Limb (tissue), 2 donors: ENCODE measurements around the gene LAMA1.

Experiments
- DNase-seq, 2 donors: peaks; one replicate each; pipeline ENCODE4 v3.0.0-alpha.2; 2016; ENCODE audit errors: extremely low spot score in 2 of 2

Gene LAMA1

GRCh38 chr18:6994056-6994770 lies 123.4 kb downstream of the LAMA1 start:
- DNase-seq, result no peak

DNA sequence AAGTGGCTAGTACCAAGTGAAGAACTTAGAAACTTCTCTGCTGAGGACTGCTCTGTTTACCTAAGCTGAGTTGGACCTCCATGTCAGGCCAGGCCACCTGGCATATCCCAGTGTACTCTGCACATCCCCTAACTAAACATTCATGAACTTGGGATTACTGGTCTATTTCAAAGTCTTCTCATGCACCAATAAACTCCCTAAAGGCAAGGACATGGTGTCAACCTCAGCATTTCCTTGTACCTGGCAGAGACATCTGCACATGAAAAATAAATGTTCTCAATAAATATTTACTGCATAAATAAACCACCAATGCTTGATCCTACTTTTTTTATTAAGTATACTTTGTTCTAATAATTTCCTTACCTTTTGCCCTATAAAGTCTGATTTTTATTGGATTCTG lies 124.8 kb downstream of the LAMA1 start:
- no peak for DNase-seq

DNA sequence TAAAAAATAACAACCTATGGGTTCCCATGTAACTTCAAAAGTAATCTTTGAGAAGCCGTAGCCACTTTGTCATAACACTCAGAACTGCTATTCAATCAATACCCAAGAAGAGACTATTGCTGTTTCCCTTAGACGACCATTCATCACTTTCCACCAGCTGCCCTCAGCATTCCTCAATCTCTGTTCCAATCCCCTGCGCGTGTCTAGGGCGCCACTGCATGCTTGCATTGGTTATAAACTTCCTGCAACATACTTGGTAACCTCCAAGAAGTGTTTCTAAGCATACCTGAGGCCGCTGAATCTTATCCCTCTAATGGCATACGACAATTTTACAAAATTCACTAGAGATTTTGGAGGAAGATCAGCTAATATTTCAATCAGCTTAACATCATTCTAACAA lies 134.2 kb downstream of the LAMA1 start:
- DNase-seq, result no peak

DNA sequence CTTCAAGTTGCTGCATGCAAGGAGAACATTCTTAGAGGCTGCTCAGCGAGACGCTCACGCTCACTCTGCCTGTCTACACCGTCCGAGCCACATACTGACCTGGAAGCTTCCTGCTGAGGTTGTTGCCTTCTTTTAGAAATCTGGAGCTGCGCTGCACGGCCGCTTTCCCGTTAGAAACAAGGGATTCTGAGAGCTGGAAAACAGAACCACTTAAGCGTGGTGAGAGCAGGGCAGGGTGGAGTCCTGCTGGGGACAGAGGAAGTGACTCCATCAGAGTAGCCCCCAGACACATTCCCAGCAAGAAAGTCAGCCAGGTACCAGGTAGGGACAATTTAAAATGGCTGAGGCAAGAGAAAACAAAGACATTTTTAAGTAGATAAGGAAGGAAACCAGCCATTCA lies 135.2 kb downstream of the LAMA1 start:
- no peak for DNase-seq

- DNase-seq, result no peak
These were observed 137.2 kb downstream of the LAMA1 start for GRCh38 chr18:6980363-6980762.

- DNase-seq, result no peak
These were observed 137.6 kb downstream of the LAMA1 start for GRCh38 chr18:6979954-6980353.

GRCh38 chr18:6976935-6977334 lies 140.7 kb downstream of the LAMA1 start:
- DNase-seq, result no peak

GRCh38 chr18:6975084-6975483 lies 142.5 kb downstream of the LAMA1 start:
- no peak for DNase-seq

DNA sequence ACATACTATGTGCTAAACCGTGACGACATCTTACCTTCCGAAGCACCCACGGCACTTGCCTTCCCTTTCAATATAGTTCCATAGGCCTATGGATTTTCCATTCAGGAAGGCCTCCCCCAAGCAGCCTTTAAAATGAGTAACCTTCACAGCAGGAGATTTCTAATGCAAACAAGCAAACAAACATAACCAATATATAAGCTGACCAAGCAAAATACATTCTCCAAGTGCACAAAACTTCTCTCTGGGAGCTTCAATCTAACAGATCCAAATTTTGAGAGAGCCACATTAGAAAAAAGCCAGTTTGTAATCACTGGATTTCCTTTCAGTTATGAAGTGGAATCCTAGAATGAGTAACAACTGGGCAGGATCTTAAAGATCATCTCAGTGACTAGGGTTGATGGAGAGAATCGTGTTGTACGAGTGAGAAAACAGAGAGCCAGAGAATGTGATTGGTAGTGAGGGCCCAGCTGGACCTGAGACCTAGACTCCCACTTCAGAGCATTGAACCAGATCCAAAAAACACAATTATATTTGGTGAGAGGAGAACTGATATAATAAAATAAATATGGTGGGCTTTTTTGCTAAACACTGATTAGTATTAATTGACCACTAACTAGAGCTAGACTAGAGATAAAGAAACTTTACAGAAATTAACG lies 145.6 kb downstream of the LAMA1 start:
- no peak for DNase-seq

GRCh38 chr18:6963452-6964097 lies 154.0 kb downstream of the LAMA1 start:
- DNase-seq, result no peak

DNA sequence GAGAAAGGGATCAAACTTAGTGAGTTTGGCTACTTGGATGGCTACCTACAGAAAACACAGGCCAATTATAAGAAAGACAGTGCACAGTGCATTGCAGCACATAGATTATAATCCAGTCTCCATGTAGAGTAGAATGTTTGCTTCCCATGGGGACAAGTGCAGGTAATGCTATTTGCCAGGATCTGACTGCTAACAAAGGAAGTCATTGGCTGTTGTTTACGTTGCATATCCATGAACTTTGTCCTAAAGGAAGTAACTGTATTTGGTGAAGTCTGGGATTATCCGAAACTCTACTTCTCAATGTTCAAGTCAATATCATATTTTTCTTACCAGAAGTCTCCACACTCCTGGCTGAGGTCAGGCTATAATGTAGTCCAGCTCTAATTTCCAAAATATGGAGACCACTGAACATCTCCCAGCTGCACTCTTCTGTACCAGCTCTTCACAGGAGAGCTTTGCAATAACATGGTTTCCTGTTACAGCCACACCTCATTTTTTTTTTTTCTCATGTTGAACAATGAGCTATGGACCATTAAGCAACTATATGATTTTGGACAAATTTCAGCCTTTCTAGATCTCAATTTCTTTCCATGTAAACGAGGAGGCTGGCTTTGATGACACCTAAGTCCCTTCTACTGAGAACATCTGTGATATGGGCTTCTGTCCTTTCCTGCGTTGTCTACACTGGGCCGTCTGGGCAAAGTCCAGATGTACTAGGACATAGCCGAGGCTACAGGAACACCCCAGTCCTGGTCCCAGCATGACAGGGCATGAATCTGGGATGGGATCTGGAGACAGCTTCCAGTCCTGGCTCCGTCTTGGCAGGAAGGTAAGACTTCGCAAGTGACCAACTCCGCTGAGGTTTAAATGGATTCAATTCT lies 154.8 kb downstream of the LAMA1 start:
- no peak for DNase-seq

GRCh38 chr18:6961331-6961730 lies 156.3 kb downstream of the LAMA1 start:
- DNase-seq, result no peak

- no peak for DNase-seq
These were observed 156.9 kb downstream of the LAMA1 start for GRCh38 chr18:6960656-6961055.

- DNase-seq, result no peak
These were observed 157.5 kb downstream of the LAMA1 start for GRCh38 chr18:6960124-6960523.

GRCh38 chr18:6959110-6959509 lies 158.5 kb downstream of the LAMA1 start:
- no peak for DNase-seq

DNA sequence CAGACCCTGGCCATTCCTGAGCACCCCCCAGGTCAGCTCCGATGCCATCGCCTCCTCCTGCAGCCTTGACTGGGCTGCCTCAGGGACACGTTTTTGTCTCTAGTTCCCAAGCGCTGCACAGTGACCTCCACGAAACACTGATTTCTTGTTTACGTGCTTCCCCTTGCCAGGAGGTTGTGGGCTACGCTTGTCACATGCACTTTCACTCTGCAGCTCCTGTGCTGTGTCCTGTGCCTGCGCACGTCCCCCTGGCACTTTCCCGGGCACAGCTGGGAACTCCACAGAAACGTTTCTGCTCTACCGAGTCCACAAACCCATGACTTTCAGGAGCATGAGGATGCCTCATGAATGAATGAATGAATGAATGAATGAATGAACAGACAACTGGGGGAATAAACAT lies 160.6 kb downstream of the LAMA1 start:
- no peak for DNase-seq

- DNase-seq, result no peak
These were observed 161.1 kb downstream of the LAMA1 start for GRCh38 chr18:6956495-6956894.

DNA sequence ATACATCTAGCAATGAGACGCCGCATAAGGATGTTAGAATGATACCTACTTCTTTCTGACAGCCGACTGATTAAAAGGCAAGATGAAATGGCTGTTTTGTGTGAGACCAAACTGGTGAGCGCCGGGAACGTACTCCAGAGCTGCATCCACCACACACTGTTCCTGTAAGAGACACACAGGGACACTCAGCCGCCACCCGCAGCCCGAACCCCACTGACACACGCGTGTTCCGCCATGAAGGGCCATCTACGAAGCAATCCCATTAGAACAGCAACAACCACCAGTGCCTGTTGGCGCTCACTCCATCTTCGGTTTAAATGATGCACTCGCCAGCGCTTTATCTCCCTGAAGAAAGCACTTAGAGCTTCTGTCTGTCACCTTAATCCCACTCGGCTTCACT lies 162.3 kb downstream of the LAMA1 start:
- DNase-seq, result no peak

GRCh38 chr18:6954501-6954900 lies 163.1 kb downstream of the LAMA1 start:
- DNase-seq, result no peak

GRCh38 chr18:6951336-6952090 lies 166.1 kb downstream of the LAMA1 start:
- no peak for DNase-seq

DNA sequence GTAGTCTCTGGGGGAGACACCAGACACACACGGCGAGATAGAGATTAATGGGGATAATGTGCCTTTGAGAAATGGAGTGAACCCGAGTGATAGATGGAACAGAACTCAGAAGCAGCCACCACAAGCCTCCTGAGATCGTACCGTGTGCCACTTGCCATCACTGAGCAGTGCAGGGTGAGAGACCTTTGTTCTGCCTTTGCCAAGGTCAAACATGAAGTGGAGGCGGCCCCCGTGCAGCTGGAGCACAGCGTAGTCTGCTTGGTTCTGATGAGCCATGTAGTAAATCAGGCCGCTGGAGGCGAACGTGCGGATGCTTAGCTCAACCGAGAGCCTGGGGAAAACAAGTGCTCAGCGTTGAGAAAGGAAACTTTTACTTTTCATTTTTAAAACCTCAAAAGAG lies 167.0 kb downstream of the LAMA1 start:
- DNase-seq, result no peak
